MM.1S (cell line): ENCODE data around the gene EFNA2.
"Not testable (repeated sequence)": the region's sequence is repeated elsewhere in the genome, so short reads cannot be mapped to it uniquely, and the experiment has no call there.

Experiments used
- DNase-seq: peaks from one replicate; pipeline ENCODE4 v3.0.0-alpha.2; 2015
- H2AFZ ChIP-seq: fragments of 300-600 bp; sonication (generic); 2 replicates; pipeline ENCODE4 v1.6.0; 2016; ENCODE audit warnings: antibody characterized with exemption, low read length
- H3F3A ChIP-seq: fragments of 300-600 bp; sonication (generic); 2 replicates; pipeline ENCODE4 v1.6.1; 2016; ENCODE audit warnings: mild to moderate bottlenecking, antibody characterized with exemption, low read length, moderate library complexity, mixed read lengths; ENCODE audit not compliant: insufficient read depth
- H3K27ac ChIP-seq: fragments of 300-600 bp; sonication (generic); 2 replicates; pipeline ENCODE4 v1.5.1; 2016; ENCODE audit warnings: mild to moderate bottlenecking, low read length
- H3K27me3 ChIP-seq: fragments of 300-600 bp; sonication (generic); replicated peaks from 2 replicates; pipeline ENCODE4 v1.6.0; 2016; ENCODE audit warnings: low read length; ENCODE audit not compliant: insufficient read depth
- H3K36me3 ChIP-seq: fragments of 300-600 bp; sonication (generic); replicated peaks from 2 replicates; pipeline ENCODE4 v1.6.1; 2016; ENCODE audit warnings: mild to moderate bottlenecking, low read length, mixed read lengths; ENCODE audit not compliant: insufficient read depth
- H3K4me1 ChIP-seq: fragments of 300-600 bp; sonication (generic); 2 replicates; pipeline ENCODE4 v1.6.1; 2016; ENCODE audit warnings: low read length, mixed read lengths
- H3K4me2 ChIP-seq: fragments of 300-600 bp; sonication (generic); 2 replicates; pipeline ENCODE4 v1.6.0; 2016; ENCODE audit warnings: low read depth, low read length
- H3K4me3 ChIP-seq: fragments of 300-600 bp; sonication (generic); 2 replicates; pipeline ENCODE4 v1.5.1; 2016; ENCODE audit warnings: low read length, mixed read lengths
- H3K79me2 ChIP-seq: fragments of 300-600 bp; sonication (generic); 2 replicates; pipeline ENCODE4 v1.6.1; 2016; ENCODE audit warnings: mixed run types, low read length, mixed read lengths
- H3K9ac ChIP-seq: fragments of 300-600 bp; sonication (generic); 2 replicates; pipeline ENCODE4 v1.6.1; 2016; ENCODE audit warnings: low read length, mixed read lengths
- H3K9me2 ChIP-seq: fragments of 300-600 bp; sonication (generic); replicated peaks from 2 replicates; pipeline ENCODE4 v1.6.1; 2016; ENCODE audit warnings: mild to moderate bottlenecking, low read length, mixed read lengths; ENCODE audit not compliant: insufficient read depth
- H3K9me3 ChIP-seq: fragments of 300-600 bp; sonication (generic); replicated peaks from 2 replicates; pipeline ENCODE4 v1.6.1; 2016; ENCODE audit warnings: mild to moderate bottlenecking, low read length, mixed read lengths; ENCODE audit not compliant: insufficient read depth
- H4K20me1 ChIP-seq: fragments of 300-600 bp; sonication (generic); 2 replicates; pipeline ENCODE4 v1.6.1; 2016; ENCODE audit warnings: mild to moderate bottlenecking, low read length, moderate library complexity, mixed read lengths; ENCODE audit not compliant: insufficient read depth
- CTCF ChIP-seq: fragments of 300-600 bp; sonication (generic); IDR thresholded peaks from 2 replicates; pipeline ENCODE4 v1.5.1; 2016; ENCODE audit warnings: antibody characterized with exemption, low read length, mixed read lengths
- EZH2 ChIP-seq: fragments of 300-600 bp; sonication (generic); optimal IDR thresholded peaks from 2 replicates; pipeline ENCODE3; 2017; ENCODE audit warnings: low read depth, mild to moderate bottlenecking, antibody characterized with exemption, low read length, mixed read lengths
- EZH2phosphoT487 ChIP-seq: fragments of 300-600 bp; sonication (generic); IDR thresholded peaks from 2 replicates; pipeline ENCODE4 v1.6.1; 2018; ENCODE audit warnings: antibody characterized with exemption, low read length

EFNA2 gene

DNA sequence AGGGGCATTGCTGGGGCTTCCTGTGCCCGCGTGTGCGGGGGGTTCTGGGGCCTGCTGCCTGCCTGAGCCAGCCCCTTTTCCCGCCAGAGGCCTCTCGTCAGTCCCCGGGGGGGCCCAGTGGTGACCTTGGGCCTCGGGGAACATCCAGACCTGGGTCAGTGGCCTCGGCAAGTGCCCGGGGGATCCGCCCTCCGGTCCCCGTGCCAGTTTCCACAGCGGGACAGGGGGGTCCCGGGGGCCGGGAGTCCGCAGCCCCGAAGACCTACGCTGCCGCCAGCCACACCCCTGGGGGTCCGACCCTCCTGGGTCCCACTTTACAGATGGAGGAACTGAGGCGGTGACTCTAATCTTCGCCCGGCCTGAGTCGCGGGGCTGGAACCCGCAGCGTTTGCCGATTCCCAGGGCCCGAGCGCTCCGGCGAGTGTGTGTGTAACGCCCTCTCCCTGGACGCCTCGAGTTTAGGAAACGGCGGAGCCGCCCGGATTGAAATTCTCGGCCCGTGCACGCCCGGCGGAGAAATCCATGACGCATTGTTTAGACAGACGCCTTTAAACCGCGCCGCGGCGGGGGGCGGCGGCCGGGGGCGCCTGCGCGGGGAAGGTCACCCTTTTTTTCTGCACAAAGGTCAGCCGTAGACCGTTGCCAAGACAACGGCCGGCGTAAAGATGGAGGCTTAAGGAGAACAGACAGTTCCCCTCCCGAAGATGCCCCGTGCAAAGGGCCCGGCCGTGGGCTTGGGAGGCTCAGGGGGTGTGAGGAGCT, 39.3 kb downstream of the EFNA2 start:
- Histone ChIP-seq H3K79me2 (no peaks in the 10 kb centered on the region), H3K9me3 (no peaks in the 10 kb centered on the region), H3K4me3 (no peak overlapping the region), H3K9ac (no peak overlapping the region), H3K9me2 (no peaks in the 10 kb centered on the region), H3K27ac (no peak overlapping the region), H3K27me3 (peaks cover 92% of the 10 kb centered on the region), H2AFZ (no peak overlapping the region), H3K4me1 (no peaks in the 10 kb centered on the region), H3K36me3 (no peaks in the 10 kb centered on the region), H3K4me2 (peak overlapping the region; percentile 37; the same call in 1 of the 2 replicates), H4K20me1 (no peaks in the 10 kb centered on the region), H3F3A (no peaks in the 10 kb centered on the region)
- TF ChIP-seq EZH2 (no peak), EZH2phosphoT487 (no peak; the same call in 1 of the 2 replicates), CTCF (no peak)
- no peak for DNase-seq

DNA sequence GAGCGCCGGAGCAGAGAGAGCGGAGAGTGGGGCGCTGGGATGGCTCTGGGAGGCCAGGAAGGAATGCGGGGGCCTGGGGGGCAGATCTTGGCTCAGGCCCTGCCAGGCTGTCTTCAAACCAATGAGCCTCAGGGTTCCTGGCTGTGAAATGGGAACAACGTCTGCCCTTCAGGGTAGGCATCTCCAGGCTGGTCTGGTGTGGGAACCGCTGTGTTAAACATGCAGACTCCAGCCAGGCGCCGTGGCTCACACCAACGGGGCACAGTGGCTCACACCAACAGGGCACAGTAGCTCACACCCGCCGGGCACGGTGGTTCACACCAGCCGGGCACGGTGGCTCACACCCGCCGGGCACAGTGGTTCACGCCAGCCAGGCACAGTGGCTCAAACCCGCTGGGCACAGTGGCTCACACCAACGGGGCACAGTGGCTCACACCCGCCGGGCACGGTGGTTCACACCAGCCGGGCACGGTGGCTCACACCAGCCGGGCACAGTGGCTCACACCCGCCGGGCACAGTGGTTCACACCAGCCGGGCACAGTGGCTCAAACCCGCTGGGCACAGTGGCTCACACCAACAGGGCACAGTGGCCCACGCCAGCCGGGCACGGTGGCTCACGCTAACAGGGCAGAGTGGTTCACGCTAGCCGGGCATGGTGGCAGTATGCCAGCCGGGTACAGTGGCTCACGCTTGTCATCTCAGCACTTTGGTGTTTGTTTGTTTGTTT, 40.1 kb downstream of the EFNA2 start:
- Histone ChIP-seq H3K36me3 (no peaks in the 10 kb centered on the region), H3K27ac (no peak overlapping the region), H3K27me3 (peaks cover 90% of the 10 kb centered on the region), H3K4me2 (0 out of 2 replicates have a peak overlapping the region, but pooled peaks have one; percentile 37), H3K9ac (no peak overlapping the region), H3K9me3 (no peaks in the 10 kb centered on the region), H3K9me2 (no peaks in the 10 kb centered on the region), H3K4me1 (no peaks in the 10 kb centered on the region), H2AFZ (no peak overlapping the region), H4K20me1 (no peaks in the 10 kb centered on the region), H3K79me2 (no peaks in the 10 kb centered on the region), H3F3A (no peaks in the 10 kb centered on the region), H3K4me3 (no peak overlapping the region)
- TF ChIP-seq EZH2phosphoT487 = no peak
- TF ChIP-seq CTCF = no peak
- no peak for TF ChIP-seq EZH2
- DNase-seq = no peak

- no peaks in the 10 kb centered on the region for H3K9me3 ChIP-seq
- no peaks in the 10 kb centered on the region for H3F3A ChIP-seq
- no peaks in the 10 kb centered on the region for H3K9me2 ChIP-seq
- no peak overlapping the region for H3K27ac ChIP-seq
- DNase-seq = no peak
- no peak overlapping the region for H3K4me3 ChIP-seq
- H3K36me3 ChIP-seq = no peaks in the 10 kb centered on the region
- no peak overlapping the region for H2AFZ ChIP-seq
- TF ChIP-seq CTCF (no peak), EZH2phosphoT487 (no peak), EZH2 (no peak)
- no peak overlapping the region for H3K9ac ChIP-seq
- H3K4me1 ChIP-seq = no peaks in the 10 kb centered on the region
- no peaks in the 10 kb centered on the region for H4K20me1 ChIP-seq
- no peak overlapping the region for H3K4me2 ChIP-seq
- H3K79me2 ChIP-seq = no peaks in the 10 kb centered on the region
- peaks cover 90% of the 10 kb centered on the region for H3K27me3 ChIP-seq
Measured at GRCh38 chr19:1327125-1327524, 41.5 kb downstream of the EFNA2 start.

DNA sequence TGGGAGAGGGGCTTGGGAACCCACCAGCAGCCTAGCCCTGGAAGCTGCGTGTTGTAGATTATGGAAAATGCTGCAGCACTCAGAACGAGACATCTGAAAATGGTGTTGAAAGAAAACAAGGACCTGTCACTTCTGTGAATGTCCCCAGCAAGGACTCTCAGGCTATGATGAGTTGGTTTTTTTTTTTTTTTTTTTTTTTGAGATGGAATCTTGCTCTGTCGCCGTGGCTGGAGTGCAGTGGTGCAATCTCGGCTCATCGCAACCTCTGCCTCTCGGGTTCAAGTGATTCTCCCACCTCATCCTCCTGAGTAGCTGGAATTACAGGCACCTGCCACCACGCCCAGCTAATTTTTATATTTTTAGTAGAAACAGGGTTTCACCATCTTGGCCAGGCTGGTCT, 46.5 kb downstream of the EFNA2 start:
- not testable (repeated sequence) for H3K36me3 ChIP-seq, DNase-seq, H3K4me3 ChIP-seq, H3K4me1 ChIP-seq, H3F3A ChIP-seq, H2AFZ ChIP-seq, H3K4me2 ChIP-seq, H3K9me2 ChIP-seq, H3K79me2 ChIP-seq, H4K20me1 ChIP-seq, H3K9me3 ChIP-seq, H3K27ac ChIP-seq, H3K9ac ChIP-seq
- peaks cover 75% of the 10 kb centered on the region for H3K27me3 ChIP-seq
